Activated gamma-delta T cell treated with anti-CD3 and anti-CD28 coated beads, Interleukin-2, amount 50 U/mL, for 16 hours (primary cell): ENCODE measurements around the gene PRKAG1.

ENCODE experiments used
- DNase-seq: peaks from one replicate; pipeline ENCODE4 v3.0.0-alpha.2; 2020; ENCODE audit warnings: low read depth

Gene PRKAG1

DNA sequence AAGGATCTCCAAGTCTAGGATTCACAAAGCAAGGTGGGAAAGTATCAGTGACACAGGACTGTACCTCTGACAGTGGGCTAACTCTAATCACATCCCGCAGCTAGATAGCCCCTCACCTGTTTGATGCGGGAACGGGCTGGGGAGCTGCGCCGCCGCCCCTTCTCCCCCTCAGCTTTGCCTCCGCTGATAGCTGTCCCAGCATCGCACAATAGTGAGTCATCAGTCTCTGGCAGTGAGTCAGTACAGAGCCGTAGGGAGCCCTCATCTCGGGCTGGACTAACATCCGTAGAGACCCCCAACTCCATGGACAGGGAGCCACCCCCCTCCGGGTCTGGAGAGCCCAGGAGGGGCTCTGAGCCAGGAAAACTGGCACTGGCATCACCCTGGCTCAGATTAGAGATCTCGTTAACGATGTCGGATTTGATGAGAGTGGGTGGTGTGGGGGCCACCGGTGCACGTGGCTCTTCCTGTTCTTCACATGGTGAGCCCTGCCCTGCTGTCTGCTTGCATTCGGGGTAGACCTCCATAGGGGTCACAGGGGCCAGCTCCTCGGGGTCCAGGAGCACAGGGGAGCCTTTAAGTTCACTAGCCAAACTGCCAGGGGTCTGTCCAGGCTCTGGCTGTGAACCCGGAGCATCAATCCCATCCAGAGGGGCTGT lies 31.1 kb upstream of the PRKAG1 start:
- no peak for DNase-seq

DNA sequence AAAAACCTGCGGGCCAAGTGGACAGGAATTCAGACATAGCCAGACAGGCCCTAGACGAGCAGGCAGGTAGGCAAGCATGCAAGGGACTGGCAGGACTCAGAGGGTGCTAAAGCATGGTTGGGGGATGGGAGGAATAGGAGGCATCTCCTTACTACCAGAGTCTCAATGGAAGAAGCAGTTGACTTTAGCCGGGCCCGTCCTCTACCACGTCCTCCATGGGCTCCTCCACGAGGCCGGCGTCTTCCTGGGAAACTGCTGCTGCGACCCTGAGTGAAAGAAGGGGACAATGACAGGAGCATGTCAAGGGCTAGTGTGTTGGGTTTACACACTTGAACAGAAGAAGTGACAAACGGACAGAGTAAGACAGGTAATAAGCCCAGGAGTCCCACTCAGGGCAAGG lies 30.4 kb upstream of the PRKAG1 start:
- no peak for DNase-seq

DNA sequence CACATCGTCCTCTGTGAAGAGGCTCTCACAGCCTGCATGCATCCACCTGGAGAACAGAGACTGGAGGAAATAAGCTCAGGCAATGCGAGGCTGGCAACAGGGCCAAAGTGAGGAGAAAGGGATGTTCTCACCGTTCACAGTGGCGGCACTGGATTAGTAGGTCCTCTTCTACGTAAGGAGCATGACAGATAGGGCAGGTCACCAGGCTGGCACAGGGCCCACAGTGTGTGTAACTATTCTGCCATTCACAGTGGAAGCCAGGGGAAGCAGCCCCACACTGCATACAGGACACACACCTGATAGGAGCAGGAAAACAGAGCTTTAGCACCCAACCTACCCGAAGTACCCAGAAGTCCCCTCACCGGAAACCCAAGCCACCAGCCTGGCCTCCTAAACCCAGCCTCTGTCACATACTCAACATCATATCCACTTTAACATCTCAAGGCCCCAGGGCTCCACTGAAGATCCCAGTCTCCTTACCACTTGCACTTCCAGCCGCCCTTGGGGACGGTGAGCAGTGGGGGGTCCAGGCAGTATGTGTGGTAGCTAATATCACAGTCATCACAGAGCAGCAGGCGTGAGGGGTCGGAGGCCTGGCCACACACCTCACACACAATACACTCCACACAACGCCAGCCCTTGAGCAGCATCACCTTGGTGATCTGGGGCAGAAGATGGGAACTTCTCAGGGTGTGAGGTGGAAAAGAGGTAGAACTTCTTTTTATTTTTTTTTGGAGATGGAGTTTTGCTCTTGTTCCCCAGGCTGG lies 27.7 kb upstream of the PRKAG1 start:
- no peak for DNase-seq

DNA sequence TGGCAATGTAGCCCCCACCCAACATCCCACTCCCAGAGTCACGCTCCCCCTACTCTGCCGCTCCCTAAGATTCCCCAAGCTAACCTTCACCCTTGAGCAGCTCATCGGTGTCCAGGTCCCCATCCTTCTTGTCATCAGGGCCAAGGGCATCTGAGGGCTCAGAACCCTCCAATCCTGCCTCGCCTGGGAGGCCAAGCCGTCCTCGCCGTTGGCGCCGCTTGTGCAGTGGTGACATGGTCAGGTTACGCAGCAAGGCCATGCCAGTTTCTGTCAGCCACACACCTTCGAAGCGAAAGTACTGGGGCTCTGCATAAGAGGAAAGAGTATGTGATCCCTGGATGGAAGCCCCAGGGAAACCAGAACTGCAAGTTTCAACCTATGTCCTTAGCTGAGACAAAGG lies 26.1 kb upstream of the PRKAG1 start:
- no peak for DNase-seq

DNA sequence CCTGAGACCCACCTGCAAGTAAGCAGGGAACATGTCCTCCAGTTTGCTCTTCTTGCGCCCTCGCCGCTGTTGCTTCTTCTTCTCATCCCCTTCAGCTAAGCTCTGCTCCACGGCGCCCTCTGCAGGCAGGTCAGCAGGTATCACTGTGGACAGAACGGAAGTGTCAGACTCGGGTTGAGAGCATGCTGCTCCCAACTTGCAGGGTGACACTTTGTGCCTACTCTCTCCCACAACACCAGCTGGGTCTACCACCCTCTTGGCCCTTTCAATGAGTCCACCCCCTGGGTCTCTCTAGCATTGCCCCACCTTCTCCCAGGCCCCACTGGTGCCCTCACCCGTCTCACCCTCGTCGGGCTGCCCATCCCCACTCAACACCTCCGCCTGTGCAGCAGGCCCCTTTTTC lies 25.3 kb upstream of the PRKAG1 start:
- DNase-seq: peak; percentile 63

DNA sequence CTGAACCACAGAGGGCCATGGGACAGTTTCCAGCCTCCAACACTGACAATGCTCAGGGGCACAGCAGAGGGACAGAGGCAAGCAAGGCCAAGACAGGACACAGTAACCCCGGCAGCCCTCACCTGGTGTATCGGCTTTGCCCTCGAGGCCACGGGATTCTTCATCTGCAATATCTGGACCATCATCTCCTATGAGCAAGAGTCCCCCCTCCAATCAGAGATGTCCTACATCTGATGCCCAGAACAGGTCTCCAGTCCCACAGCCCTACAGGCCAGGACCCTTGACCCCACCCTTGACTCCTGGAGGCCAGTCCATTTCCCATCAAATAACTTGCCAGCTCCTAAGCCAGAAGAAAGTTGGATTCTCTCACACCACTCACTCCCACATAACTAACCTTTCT lies 24.7 kb upstream of the PRKAG1 start:
- DNase-seq: no peak

DNA sequence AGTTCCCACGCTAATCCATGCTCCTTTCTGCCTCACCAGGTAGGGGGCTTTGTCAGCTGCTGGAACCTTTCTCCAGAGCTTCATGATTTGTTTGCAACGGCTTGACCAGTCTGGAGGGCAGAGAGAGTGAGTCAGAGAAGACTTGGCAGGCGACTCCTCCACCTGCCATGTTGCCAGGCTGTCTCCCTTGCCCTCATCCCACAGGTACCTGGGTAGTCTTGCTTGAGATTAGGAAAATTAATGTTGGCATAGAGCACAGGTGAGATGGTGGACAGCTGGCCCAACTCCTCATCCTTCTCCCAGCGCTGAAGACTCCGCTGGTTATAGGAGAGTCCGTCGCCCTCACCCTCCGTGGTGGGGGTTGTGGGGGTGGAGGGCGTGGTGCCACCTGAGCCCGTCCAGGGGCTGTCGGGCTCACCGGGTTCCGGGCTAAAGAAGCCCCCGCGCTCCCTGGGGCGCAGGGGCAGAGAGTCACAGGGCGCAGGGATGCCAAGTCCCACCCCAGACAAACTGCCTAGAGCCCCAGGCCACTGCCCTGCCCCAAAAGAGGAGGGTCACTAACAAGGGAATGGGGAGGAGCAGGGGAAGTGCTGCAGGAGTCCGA lies 23.4 kb upstream of the PRKAG1 start:
- DNase-seq: no peak

DNA sequence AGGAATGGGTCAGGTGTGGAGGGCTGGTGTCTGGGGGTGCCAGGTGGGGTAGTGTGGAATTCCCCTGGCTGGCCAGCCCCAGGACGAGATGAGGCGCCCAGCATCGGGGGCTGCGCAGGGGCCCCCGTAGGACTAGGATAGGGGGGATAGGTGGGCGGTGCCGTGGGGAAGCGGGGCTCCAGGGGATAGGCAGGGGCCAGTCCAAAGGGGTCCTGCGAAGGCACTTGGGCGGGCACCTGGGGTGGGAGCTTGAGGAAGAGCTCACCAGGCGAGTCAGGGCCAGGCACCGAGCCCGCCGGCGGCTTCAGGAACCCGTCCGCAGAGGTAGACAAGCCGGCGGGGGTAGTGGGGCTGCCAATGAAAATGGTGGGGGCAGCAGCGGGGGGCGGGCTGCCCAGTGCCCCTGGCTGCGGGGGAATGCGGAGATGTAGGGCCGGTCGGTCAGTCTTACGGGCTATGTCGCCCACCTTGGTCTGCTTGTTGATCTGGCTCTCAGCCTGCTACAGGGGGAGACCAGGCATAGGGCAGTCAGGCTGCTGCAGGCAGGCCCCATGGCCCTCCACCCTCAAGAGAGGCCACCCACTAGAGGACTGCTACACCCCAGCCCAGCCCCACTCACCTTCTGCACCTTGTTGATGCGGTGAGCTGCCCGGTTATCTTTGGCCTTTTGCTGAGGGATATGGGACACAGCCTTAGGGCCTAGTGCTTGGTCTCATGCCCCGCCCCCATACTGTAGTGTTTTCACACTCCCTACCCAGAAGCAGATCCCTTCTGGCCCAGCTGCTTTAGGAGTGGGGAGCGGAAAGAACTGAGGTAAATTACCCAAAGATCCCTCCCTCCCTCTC lies 22.7 kb upstream of the PRKAG1 start:
- no peak for DNase-seq

DNA sequence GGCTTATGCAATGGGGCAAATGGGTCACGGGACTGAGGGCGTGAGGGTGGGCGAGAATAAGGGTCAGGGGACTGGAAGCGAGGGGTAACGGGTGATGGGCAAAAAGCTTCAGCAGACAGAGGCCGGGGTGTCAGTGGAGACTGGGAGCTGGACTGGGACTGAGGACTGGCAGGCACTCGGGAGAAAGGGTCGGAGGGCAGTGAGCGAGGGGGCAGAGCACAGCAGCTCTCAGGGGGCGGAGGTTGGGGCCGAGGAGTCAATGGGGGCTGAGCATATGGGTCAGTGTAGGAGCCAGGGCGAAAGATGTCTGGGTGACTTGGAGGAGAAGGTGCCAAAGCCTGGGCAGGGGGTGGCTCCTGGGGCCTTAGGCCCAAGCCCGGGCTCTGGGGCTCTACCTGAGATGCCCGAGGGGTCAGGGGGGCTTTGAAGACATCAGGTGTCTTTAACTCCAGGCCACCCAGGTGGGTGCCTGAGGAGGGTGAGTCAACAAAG lies 21.8 kb upstream of the PRKAG1 start:
- DNase-seq: no peak

DNA sequence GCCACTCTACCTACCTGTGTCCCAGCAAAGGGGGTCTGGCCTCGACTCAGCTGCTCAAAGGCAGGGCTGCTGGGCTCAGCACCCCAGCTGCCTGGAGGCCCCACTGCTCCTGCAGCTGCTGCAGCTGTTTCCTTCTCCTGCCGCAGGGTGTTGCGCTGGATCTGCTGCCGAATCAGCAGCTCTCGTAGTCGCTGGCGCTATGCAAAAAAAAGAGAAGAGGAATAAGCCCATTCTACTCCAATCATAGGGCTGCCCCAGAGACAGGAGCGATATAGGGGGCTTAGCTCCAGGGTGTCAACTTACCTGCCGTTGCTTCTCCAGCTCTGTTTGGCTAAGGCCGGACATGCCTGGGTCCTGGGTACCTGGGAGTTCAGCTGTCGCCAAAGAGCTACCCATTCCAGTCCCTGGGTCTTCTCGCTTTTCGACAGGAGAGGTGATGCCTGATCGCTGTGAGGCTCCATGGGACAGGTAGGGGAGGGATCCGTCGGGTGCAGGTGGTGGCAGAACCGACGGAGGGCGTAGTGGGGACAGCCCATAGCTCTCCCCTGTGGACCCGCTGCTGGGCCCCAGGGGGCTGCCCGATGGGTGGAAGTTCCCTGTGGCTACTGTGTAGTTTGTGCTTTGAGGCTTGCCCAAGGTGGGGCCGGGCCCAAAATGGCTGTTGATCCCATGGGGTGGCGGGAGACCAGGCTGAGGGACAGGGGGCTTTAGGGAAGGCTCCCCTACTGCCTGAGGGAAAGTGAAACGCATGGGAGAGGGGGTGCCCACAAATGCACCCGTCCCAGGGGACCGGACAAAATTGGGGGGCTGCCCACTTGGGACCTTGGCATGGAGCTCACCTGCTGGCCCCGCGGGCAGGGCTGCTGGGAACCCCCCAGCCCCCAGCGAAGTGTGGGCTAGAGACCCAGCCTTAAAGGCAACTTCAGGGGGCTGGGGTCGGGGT lies 21.1 kb upstream of the PRKAG1 start:
- DNase-seq: no peak

DNA sequence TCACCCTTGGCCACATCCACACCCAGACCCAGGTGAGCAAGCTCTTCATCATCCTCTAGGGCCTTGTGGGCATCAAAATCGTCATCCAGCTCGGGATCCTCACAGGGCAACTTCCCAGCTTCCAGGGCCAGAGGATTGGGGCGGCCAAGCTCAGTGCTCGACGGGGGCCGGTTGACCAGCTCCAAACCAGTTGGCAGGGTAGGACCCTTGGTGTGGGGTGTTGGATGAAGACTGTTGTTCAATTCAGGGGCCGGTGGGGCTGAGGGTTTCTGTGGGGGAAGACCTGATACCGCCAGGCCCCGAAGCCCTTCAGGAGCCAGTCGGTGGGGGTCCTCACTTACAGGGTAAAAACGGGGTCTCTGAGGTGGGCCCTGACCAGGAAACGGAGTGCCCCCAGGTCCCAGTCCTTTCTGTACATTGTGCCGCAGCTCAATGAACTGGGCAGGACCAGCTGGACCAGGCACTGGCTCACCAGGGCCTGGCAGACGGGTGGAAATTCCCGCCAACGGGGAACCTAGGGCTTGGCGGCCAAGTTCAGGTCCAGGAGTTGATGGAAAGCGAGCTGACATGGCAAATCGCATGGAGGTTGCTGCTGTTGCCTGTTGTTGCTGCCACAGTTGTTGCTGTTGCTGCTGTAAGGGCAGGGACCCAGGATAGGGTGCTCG lies 19.8 kb upstream of the PRKAG1 start:
- DNase-seq: no peak

DNA sequence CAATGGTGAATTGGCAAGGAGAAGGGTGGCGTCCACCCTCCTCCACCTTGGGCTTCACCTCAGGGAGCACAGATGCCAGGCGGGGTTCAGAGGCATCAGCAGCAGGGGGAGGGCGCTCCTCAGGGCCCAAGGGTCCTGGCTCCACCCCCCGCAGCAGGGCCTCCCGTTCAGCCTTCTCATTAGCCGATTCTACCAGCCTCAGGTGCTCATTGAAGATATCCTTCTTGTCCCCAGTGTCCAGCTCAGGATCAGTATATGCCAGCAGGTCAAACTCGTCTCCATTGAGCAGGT lies 19.3 kb upstream of the PRKAG1 start:
- no peak for DNase-seq

DNA sequence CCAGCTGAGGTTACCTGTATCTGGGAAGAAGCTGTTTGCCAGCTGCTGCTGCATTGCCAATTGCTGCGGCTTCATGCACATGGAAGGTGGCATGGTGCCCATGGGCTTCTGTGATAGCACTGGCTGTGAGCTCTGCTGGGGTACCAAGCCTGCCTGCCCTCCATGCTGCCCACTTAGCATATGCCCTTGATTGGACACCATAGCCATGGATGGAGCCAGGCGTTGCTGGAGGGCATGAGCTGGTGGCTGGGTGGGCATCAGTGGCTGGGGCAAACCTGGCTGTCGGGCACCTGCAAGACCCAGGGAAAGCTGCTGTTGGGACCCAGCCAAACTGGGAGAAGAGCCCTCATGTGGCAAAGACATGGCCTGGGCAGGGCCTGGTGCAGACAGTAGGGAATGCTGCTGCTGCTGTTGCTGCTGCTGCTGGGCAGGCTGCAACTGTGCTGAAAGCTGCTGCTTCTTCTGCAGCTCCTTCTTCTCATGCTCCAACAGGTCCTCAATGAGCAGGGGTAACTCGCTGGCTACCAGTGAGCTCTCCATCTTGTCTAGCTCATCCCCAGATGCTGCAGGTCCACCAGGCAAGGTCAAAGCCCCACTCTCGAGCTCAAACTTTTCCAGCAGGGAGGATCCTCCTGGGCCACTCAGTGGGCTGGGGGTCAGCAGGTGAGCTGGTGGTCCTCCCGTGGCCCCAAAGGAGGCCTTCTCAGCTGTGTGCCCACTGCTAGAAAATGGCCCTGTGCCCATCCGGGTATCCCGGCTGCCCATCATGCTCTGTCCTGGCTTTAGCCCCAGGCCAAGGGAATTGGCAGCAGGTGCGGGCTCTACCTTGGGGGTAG lies 18.8 kb upstream of the PRKAG1 start:
- no peak for DNase-seq

DNA sequence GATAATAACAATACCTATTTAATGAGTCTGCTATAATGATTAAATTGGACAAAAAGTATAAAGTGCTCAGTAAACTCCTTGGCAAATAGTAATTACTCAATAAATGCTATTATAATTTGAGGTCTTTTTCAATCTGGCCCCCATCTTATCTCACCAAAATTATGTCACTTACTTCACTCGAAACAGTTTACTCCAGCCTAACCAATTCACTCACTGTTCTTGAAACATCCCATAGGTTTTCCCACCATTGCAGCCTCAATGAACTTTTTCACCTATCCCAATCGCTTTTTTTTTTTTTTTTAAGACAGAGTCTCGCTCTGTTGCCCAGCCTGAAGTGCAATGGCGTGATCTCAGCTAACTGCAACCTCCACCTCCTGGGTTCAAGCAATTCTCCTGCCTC lies 17.5 kb upstream of the PRKAG1 start:
- no peak for DNase-seq

DNA sequence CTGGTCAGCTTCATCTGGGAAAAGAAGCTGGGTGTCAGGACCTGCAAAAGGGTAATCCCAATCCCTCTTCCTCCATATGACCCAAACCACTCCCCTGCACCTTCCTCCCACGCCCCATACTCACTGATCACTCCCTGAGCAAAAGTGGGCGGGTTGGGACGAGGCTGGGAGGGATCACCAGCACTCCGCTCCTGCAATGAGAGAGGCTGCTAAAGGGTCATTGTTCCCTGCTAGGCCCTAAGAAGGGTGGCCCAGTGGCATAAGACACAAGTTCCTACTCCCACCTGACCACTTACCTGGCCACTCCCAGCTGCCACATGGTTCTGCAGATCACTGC lies 15.7 kb upstream of the PRKAG1 start:
- DNase-seq: no peak

DNA sequence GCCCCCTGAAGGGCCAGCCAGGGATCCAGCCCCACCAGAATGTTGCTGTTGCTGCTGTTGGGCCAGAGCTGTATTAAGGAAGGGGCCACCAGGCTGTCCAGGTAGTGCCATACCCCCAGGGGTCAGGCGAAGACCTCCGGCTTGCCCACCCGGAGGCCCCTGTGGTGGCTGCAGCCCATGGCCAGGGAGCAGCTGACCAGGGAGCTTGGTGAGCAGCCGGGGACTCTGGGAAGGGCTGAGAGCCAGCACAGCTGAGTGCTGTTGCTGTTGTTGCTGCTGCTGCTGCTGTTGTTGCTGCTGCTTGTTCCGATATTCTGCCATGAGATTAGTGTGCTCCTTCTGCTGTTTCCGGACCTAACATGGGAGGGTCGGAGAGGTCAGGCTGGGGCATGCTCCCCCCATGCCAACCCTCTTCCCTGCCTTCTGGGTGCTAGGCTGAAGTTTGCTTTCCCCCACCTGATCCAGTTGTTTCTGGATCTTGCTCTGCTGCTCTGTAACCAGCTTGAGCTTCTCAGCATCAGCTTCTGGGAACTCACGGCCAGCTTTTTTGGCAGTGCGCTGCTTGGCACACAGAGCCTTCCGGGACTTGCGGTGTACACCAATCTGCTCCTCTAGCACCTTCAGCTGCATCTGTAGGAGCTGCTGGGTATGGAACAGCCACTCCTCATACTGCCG lies 15.2 kb upstream of the PRKAG1 start:
- no peak for DNase-seq

DNA sequence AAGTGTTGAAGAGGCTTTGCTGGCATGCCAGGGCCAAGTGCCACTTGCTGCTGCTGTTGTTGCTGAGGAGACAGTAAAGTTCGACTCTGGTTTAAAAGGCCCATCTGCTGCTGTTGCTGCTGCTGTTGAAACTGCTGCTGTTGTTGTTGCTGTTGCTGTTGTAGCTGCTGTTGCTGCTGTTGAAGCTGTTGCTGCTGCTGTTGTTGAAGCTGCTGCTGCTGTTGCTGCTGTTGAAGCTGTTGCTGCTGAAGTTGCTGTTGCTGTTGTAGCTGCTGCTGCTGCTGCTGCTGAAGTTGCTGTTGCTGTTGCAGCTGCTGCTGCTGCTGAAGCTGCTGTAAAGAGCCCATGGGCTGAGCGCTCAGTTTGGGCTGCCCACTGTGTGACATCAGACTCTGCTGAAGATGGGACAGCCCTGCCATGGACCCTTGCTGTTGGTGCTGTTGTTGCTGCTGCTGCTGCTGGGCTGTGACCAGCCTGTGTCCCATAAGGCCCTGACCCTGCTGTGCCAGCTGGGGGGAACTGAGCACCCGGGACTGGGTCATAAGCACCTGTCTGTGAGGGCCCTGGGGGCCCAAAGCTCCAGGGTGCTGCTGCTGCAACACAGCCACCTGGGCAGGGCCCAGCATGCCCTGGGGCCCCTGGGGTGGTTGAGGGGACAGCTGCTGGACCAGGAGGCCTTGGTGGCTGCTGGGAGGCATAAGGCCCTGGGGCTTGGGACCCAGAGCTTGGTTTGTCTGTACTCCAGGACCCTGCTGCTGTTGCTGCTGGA lies 14.3 kb upstream of the PRKAG1 start:
- no peak for DNase-seq

DNA sequence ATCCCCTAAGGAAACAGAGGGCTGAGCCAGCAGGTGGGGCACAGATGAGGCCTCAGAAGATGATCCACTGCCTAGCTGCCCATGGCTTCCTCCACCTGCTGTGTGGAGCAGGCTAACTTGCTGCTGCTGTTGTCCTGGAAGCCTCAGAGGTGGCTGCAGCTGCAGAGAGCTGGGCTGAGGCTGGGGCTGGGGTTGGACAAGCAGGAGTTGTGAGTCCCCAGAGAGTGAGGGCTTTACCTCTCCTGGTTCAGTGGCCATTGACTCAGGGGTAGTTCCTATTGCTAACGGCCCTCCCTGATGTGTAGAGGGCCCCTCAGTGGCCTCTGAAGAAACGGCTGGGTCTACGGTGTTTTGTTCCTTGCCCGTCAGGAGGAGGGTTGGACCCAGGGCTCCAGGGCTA lies 13.7 kb upstream of the PRKAG1 start:
- no peak for DNase-seq
